ENCODE measurements around the gene TTLL8. TPM values are rescaled to one million over a fixed set of nuclear protein-coding genes. Genes with fewer than 3 reads are reported as not detected.

TTLL8 gene
- total and polyA plus RNA-seq, 2 of the 8 experiments (the other 6 are each of a cell fraction or from before 2014, with no cell fraction given) = not detected

DNA sequence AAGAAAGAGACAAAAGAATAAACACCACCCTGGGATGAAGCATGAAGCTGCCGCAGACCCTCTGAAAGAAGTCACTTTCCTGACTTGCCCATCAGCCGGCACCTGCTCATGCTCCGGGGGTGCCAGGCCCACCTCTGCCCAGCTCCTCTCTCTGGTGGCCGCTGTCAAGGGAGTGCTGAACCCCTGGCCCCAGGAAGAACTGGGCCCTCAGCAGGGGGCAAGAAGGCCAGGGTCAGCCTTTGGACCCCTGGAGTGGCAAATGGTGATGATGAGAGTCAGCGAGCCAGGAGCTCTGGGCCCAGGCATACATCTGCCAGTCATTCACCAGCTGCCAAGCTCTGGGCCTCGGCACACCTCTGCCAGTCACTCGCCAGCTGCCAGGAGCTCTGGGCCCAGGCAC lies 17.4 kb downstream of the TTLL8 start:
- no peak overlapping the region for H2BK15ac ChIP-seq (ENCODE audit: low read length)
- no peaks in the 10 kb centered on the region for H3K79me2 ChIP-seq (ENCODE audit: control insufficient read depth in 1 of 2, insufficient read depth in 2 of 2, low read length in 2 of 2)
- CTCF ChIA-PET (ENCODE audit: partially characterized antibody) = interaction anchor here (1.3 kb wide), 1 partner anchor 11 kb away, joined by 4 read pairs; no protein-coding TSS in a partner anchor
- no peak for DNase-seq (ENCODE audit: low read depth in 1 of 2, low spot score in 2 of 2)
- no peak overlapping the region for H4K91ac ChIP-seq (replicated peaks; ENCODE audit: insufficient read length, low read length)
- TF ChIP-seq PHF8 (conservative IDR thresholded peaks at IDR 0.05; ENCODE audit: low read depth, low read length) (no peak), HDAC2 (IDR thresholded peaks at IDR 0.05; ENCODE audit: borderline replicate concordance in 1 of 2, low read depth in 2 of 2, low read length in 2 of 2) (no peak), SP4 (IDR thresholded peaks at IDR 0.05; ENCODE audit: low read length) (no peak), MAFK (IDR thresholded peaks at IDR 0.05; ENCODE audit: low read depth, low read length) (no peak), CHD2 (IDR thresholded peaks at IDR 0.05; ENCODE audit: low read length) (no peak)
- TF ChIP-seq, protein P1, sequence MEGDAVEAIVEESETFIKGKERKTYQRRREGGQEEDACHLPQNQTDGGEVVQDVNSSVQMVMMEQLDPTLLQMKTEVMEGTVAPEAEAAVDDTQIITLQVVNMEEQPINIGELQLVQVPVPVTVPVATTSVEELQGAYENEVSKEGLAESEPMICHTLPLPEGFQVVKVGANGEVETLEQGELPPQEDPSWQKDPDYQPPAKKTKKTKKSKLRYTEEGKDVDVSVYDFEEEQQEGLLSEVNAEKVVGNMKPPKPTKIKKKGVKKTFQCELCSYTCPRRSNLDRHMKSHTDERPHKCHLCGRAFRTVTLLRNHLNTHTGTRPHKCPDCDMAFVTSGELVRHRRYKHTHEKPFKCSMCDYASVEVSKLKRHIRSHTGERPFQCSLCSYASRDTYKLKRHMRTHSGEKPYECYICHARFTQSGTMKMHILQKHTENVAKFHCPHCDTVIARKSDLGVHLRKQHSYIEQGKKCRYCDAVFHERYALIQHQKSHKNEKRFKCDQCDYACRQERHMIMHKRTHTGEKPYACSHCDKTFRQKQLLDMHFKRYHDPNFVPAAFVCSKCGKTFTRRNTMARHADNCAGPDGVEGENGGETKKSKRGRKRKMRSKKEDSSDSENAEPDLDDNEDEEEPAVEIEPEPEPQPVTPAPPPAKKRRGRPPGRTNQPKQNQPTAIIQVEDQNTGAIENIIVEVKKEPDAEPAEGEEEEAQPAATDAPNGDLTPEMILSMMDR (IDR thresholded peaks at IDR 0.05; ENCODE audit: control extremely low read depth in 1 of 3, insufficient read depth in 1 of 3, low read depth in 1 of 3, low read length in 3 of 3) = no peak
- POLR2A ChIA-PET (ENCODE audit: partially characterized antibody) = no interaction called here
- no peak overlapping the region for H4K8ac ChIP-seq (ENCODE audit: extremely low read depth, insufficient read depth, low read length)
- no peak overlapping the region for H2AK5ac ChIP-seq (ENCODE audit: low read depth, low read length)
- H3K23ac ChIP-seq (ENCODE audit: insufficient read length) = no peak overlapping the region
- H3K36me3 ChIP-seq (ENCODE audit: control insufficient read depth in 2 of 4, insufficient read depth in 4 of 4, low read length in 3 of 4) = no peaks in the 10 kb centered on the region
- no peak overlapping the region for H3K27ac ChIP-seq (ENCODE audit: low read depth, low read length)
- no peaks in the 10 kb centered on the region for H3K79me1 ChIP-seq (ENCODE audit: low read depth, low read length)
- H2BK12ac ChIP-seq (ENCODE audit: low read depth, low read length) = no peak overlapping the region
- no peak overlapping the region for H3K9ac ChIP-seq (replicated peaks in 1 of 4; ENCODE audit: extremely low read depth in 1 of 4, low read depth in 3 of 4, low read length in 3 of 4)
- no peaks in the 10 kb centered on the region for H3K27me3 ChIP-seq (replicated peaks in 1 of 4; ENCODE audit: control insufficient read depth in 3 of 4, extremely low read depth in 1 of 4, insufficient read depth in 3 of 4, low read length in 3 of 4)
- no peaks in the 10 kb centered on the region for H3K23me2 ChIP-seq (ENCODE audit: low read depth, low read length)
- H2BK120ac ChIP-seq (replicated peaks; ENCODE audit: low read depth, low read length) = no peak overlapping the region
- no peak overlapping the region for H2BK20ac ChIP-seq (ENCODE audit: low read length)
- no peaks in the 10 kb centered on the region for H3K4me1 ChIP-seq (replicated peaks in 1 of 4; ENCODE audit: control insufficient read depth in 3 of 4, insufficient read depth in 4 of 4, low read length in 3 of 4)
- H3K18ac ChIP-seq (ENCODE audit: extremely low read depth, low read length) = no peak overlapping the region
- no peak overlapping the region for H3K4me2 ChIP-seq (ENCODE audit: insufficient read depth in 1 of 2, low read depth in 2 of 2, low read length in 2 of 2)
- no peak overlapping the region for H3K14ac ChIP-seq (ENCODE audit: insufficient read length)
- H3K4ac ChIP-seq (replicated peaks; ENCODE audit: insufficient read length, low read depth, low read length) = no peak overlapping the region
- no peak for FAIRE-seq
- H3K56ac ChIP-seq (replicated peaks; ENCODE audit: insufficient read length, low read depth, low read length) = no peak overlapping the region
- H3K9me3 ChIP-seq (ENCODE audit: insufficient read depth in 2 of 2, low read depth in 1 of 2, low read length in 1 of 2) = peaks cover 5 to 7% of the 10 kb centered on the region in 2 experiments; a peak in 2 of 4 replicates
- no peak overlapping the region for H2BK5ac ChIP-seq (ENCODE audit: low read depth, low read length)
- H3K4me3 ChIP-seq (ENCODE audit: extremely low read depth in 1 of 4, insufficient read depth in 2 of 4, low read depth in 3 of 4, low read length in 4 of 4) = no peak overlapping the region
- WGBS, 2 experiments (ENCODE audit: extremely low coverage in 1 of 2, insufficient coverage in 1 of 2, insufficient read length in 1 of 2, insufficient replicate concordance in 2 of 2, low coverage in 1 of 2, low lambda C conversion rate in 2 of 2, missing lambda C conversion rate in 1 of 2) = 90% methylated on average over 7 of the region's 7 CpGs; no CpG with 5 or more reads in 1 of the 2 experiments
- H4K5ac ChIP-seq (ENCODE audit: insufficient read length, low read depth, low read length) = no peak overlapping the region
- no peak overlapping the region for H2AFZ ChIP-seq (ENCODE audit: low read length)
- no peaks in the 10 kb centered on the region for H4K20me1 ChIP-seq (replicated peaks in 1 of 2; ENCODE audit: control insufficient read depth in 1 of 2, insufficient read depth in 2 of 2, low read length in 2 of 2)

Data from H1 (cell line).